Heart left ventricle (tissue), 13 donors: ENCODE results near the gene SH3BP5L.

Experiments
- CTCF ChIP-seq, 12 donors: fragments of 200-600 bp; sonication (generic) in 4 of 12; IDR thresholded peaks; one replicate each; pipeline versions ENCODE4 v1.5.0 to v1.8.0; 2018 to 2022; ENCODE audit warnings: antibody characterized with exemption in 12 of 12, mild to moderate bottlenecking in 5 of 12
- POLR2A ChIP-seq, 2 donors: fragments of 450-650 bp; IDR thresholded peaks; one replicate each; pipeline ENCODE4 v1.6.1; 2017; ENCODE audit warnings: antibody characterized with exemption in 2 of 2, mild to moderate bottlenecking in 2 of 2, moderate library complexity in 2 of 2
- donor health status: ischemic (EF 13 %, LVEDD 7.1; RV severe dilation, severe dysfunction).
- donor health status: DM: no; HTN: yes; CAD: no.
- donor health status: DM: no; HTN: no; CAD: no.
- donor health status: ischemic (EF 25% LVEDD 6.9; RV normal size, moderate dysfunction).
- donor health status: ischemic (EF 25% LVEDD 5.7; RV mildly dilated, moderate dysfunction).
- donor health status: ischemic (EF 35%, LVEDD 5.7; RV mildly dilated, moderate dysfunction).
- donor health status: nonischemic (EF 11% LVEDD 7.7; RV severe dilation, severe dysfunction).
- donor health status: DM: yes; HTN: yes; CAD: no.
- donor health status: PGD.
- donor health status: ischemic (EF 29% LVEDD 5.4; RV normal size, mild dysfunction).
- donor health status: nonischemic (EF 23%, LVEDD 6.1; RV moderate dilation, normal function).

GRCh38 chr1:248790456-248790855 lies 35.3 kb downstream of the SH3BP5L start:
- no peak for TF ChIP-seq CTCF (IDR thresholded peaks at IDR 0.05)
- TF ChIP-seq POLR2A (IDR thresholded peaks at IDR 0.05), result no peak
